NB4 (cell line): ENCODE measurements around the gene KLKB1.

Source experiments
- DNase-seq: peaks from one replicate; pipeline ENCODE4 v3.0.0; 2010; ENCODE audit warnings: low read depth
- H3K4me3 ChIP-seq: one replicate; pipeline ENCODE4 v1.5.1; 2011; ENCODE audit warnings: mild to moderate bottlenecking, low read depth, low read length, moderate library complexity
- CTCF ChIP-seq: IDR thresholded peaks from one replicate; pipeline ENCODE4 v1.5.1; 2012; ENCODE audit warnings: low read depth, low read length
- MYC ChIP-seq: IDR thresholded peaks from 2 replicates; pipeline ENCODE4 v1.6.1; 2011; ENCODE audit warnings: low read depth, low read length
- POLR2A ChIP-seq: IDR thresholded peaks from 2 replicates; pipeline ENCODE4 v1.6.1; 2011; ENCODE audit warnings: mild to moderate bottlenecking; ENCODE audit not compliant: insufficient read length; ENCODE audit errors: extremely low read depth
- TF ChIP-seq, protein P1 (sequence below): IDR thresholded peaks from 2 replicates; pipeline ENCODE4 v1.6.1; 2011; ENCODE audit warnings: low read depth, low read length

Gene KLKB1

GRCh38 chr4:186297013-186297645 is 69.8 kb downstream of the KLKB1 start:
- H3K4me3 ChIP-seq = no peak overlapping the region
- TF ChIP-seq, protein P1, sequence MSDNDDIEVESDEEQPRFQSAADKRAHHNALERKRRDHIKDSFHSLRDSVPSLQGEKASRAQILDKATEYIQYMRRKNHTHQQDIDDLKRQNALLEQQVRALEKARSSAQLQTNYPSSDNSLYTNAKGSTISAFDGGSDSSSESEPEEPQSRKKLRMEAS = peak; percentile 37; the same call in 1 of the 2 replicates
- no peak for TF ChIP-seq MYC
- peak; percentile 21 for TF ChIP-seq CTCF
- no peak for TF ChIP-seq POLR2A
- peak; percentile 53 for DNase-seq

GRCh38 chr4:186298031-186298647 is 70.8 kb downstream of the KLKB1 start:
- DNase-seq = no peak
- H3K4me3 ChIP-seq = no peak overlapping the region
- TF ChIP-seq, protein P1 = no peak
- TF ChIP-seq POLR2A = no peak
- no peak for TF ChIP-seq CTCF
- TF ChIP-seq MYC = no peak

- H3K4me3 ChIP-seq = no peak overlapping the region
- DNase-seq = no peak
- TF ChIP-seq, protein P1 = no peak
- TF ChIP-seq CTCF = no peak
- no peak for TF ChIP-seq MYC
- TF ChIP-seq POLR2A = no peak
These were observed 72.0 kb downstream of the KLKB1 start for GRCh38 chr4:186299291-186299690.

DNA sequence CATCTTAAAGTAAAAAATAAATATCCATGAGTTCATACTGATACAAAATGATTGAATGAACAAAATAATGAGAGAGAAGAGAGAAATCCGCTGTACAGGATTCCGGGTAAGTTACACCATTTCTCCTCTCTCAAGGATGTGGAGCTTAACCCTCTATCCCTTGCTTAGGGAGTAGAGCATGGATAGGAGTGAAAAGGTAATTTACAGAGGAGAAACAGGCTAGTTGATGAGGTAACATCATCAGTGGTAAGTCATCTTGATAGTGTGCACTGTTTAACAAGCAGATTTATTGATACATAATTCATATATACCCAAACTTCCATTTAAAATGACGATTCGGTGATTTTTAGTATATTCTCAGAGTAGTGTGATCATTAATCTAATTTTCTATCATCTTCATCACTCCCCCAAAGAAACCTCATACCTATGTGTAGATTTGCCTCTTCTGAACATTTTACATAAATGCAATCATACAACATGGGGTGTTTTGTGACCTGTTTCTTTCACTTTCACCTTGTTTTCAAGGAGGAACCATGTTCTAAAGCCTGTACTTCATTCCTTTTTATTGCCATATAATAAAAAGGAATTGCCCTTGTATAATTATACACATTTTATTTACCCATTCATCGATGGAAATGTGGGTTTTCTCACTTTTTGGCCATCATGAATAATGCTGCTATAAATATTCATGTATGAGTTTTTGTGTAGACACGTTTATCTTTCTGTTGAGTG is 73.5 kb downstream of the KLKB1 start:
- no peak for DNase-seq
- TF ChIP-seq MYC = no peak
- TF ChIP-seq, protein P1 = no peak
- TF ChIP-seq POLR2A = no peak
- no peak for TF ChIP-seq CTCF
- H3K4me3 ChIP-seq = no peak overlapping the region

DNA sequence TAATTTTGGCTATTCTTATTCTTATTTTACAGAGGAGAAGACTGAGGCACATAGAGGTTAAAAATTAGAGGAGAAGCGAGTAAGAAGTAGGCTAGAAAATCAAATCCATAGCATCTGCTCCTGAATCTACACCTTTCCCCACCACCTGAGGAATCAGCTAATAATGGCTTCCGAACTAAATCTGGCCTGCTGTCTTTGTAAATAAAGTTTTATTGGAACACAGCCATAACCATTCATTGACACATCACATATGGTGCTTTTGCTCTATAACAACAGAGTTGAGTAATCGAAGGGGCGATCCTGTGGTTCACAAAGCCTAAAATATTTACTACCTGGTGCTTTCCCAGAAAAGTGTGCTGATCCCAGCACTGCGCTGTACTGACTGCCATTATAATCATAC is 76.9 kb downstream of the KLKB1 start:
- DNase-seq = no peak
- no peak overlapping the region for H3K4me3 ChIP-seq
- TF ChIP-seq MYC (no peak), CTCF (no peak), POLR2A (no peak)
- TF ChIP-seq, protein P1 = no peak
